CD4-positive, alpha-beta memory T cell (primary cell): ENCODE measurements around the gene DERL3. TPM values are rescaled to one million over a fixed set of nuclear protein-coding genes. Genes with fewer than 3 reads are reported as not detected.
A peak's percentile ranks its signal among the peaks of the same experiment; 100 is the strongest.
"Not testable (repeated sequence)": the region's sequence is repeated elsewhere in the genome, so short reads cannot be mapped to it uniquely, and the experiment has no call there.

Experiments
- CTCF ChIA-PET: fragments of 350-600 bp; sonication (Branson Sonifier 250); formaldehyde crosslinking; loops from one replicate; lab custom pipeline; 2021; ENCODE audit warnings: inconsistent platforms; ENCODE audit not compliant: partially characterized antibody; lab: Charles Lee
- POLR2A ChIA-PET: fragments of 350-600 bp; sonication (Branson Sonifier 250); formaldehyde crosslinking; loops from one replicate; lab custom pipeline; 2021; ENCODE audit not compliant: partially characterized antibody; lab: Charles Lee
- DNase-seq, 5 donors: peaks; one replicate each; pipeline versions ENCODE4 v3.0.0 to v3.0.0-alpha.2; 2020 to 2022; ENCODE audit warnings: mixed read lengths in 1 of 5
- H3K27ac ChIP-seq: one replicate; pipeline ENCODE4 v1.7.0; 2013; ENCODE audit warnings: low read depth, low read length
- H3K27me3 ChIP-seq: 2 replicates; pipeline ENCODE4 v1.7.0; 2013; ENCODE audit warnings: mild to moderate bottlenecking, low read length, moderate library complexity; ENCODE audit not compliant: insufficient read depth
- H3K36me3 ChIP-seq: 2 replicates; pipeline ENCODE4 v1.7.0; 2013; ENCODE audit warnings: mild to moderate bottlenecking, low read length, moderate library complexity; ENCODE audit not compliant: insufficient read depth
- H3K4me1 ChIP-seq: 2 replicates; pipeline ENCODE4 v1.7.0; 2013; ENCODE audit warnings: mild to moderate bottlenecking, low read length, moderate library complexity; ENCODE audit not compliant: insufficient read depth
- H3K4me3 ChIP-seq, 2 donors: one replicate each; pipeline ENCODE4 v1.7.0; 2013; ENCODE audit warnings: low read length in 2 of 2, mild to moderate bottlenecking in 1 of 2
- H3K9me3 ChIP-seq, 2 donors: one replicate each; pipeline ENCODE4 v1.7.0; 2013; ENCODE audit warnings: low read length in 2 of 2, control low read depth in 1 of 2; ENCODE audit not compliant: control insufficient read depth in 1 of 2
- H3K27ac Mint-ChIP-seq, 7 donors: one replicate each; pipeline ENCODE4 v1.8.0; 2020 to 2021; ENCODE audit warnings: mixed read lengths in 7 of 7, mild to moderate bottlenecking in 6 of 7, inconsistent platforms in 3 of 7, moderate library complexity in 3 of 7
- H3K27me3 Mint-ChIP-seq, 2 donors: one replicate each; pipeline ENCODE4 v1.8.0; 2020 to 2021; ENCODE audit warnings: mixed read lengths in 2 of 2
- H3K36me3 Mint-ChIP-seq, 2 donors: one replicate each; pipeline ENCODE4 v1.8.0; 2020 to 2021; ENCODE audit warnings: mixed read lengths in 2 of 2, inconsistent platforms in 1 of 2, mild to moderate bottlenecking in 1 of 2
- H3K4me1 Mint-ChIP-seq, 4 donors: one replicate each; pipeline ENCODE4 v1.8.0; 2020 to 2021; ENCODE audit warnings: mixed read lengths in 4 of 4, mild to moderate bottlenecking in 1 of 4
- H3K4me3 Mint-ChIP-seq, 8 donors: one replicate each; pipeline ENCODE4 v1.8.0; 2020 to 2021; ENCODE audit warnings: mixed read lengths in 8 of 8, mild to moderate bottlenecking in 7 of 8, moderate library complexity in 6 of 8, inconsistent platforms in 3 of 8
- H3K9me3 Mint-ChIP-seq, 8 donors: one replicate each; pipeline ENCODE4 v1.8.0; 2020 to 2021; ENCODE audit warnings: mixed read lengths in 8 of 8, mild to moderate bottlenecking in 5 of 8, inconsistent platforms in 3 of 8, moderate library complexity in 1 of 8
- intact Hi-C: fragments of 100-400 bp; cut with micrococcal nuclease; formaldehyde crosslinking; loops from one replicate; pipeline ENCODE4 v1.15.1; 2023
- polyA plus RNA-seq, 2 donors: library from polyadenylated mRNA; unstranded; fragments of 300-500 nt; fragmentation: Illumina TruSeq; gene quantifications; one replicate each; pipeline ENCODE4 v1.2.3, GENCODE V29; 2021
- total RNA-seq, 2 experiments: library from RNA; stranded (reverse); gene quantifications; one replicate each; pipeline ENCODE4 v1.2.3, GENCODE V29; 2021

Gene DERL3
- total and polyA plus RNA-seq, 4 experiments from 2014 or later, result 0.25 to 2.9 (median 1.7) TPM

GRCh38 chr22:23874871-23875270 lies 36.1 kb upstream of the DERL3 start:
- Histone ChIP-seq H3K27ac (no peak overlapping the region), H3K4me1 (no peaks in the 10 kb centered on the region), H3K4me3 (no peak overlapping the region), H3K27me3 (no peaks in the 10 kb centered on the region), H3K9me3 (no peaks in the 10 kb centered on the region), H3K36me3 (peaks cover 3% of the 10 kb centered on the region)
- H3K4me1 Mint-ChIP-seq, result no peaks in the 10 kb centered on the region
- ChIA-PET CTCF (no interaction called here), POLR2A (no interaction called here)
- intact Hi-C loops, result no loop called here
- no peak overlapping the region for H3K27ac Mint-ChIP-seq
- no peak for DNase-seq
- H3K27me3 Mint-ChIP-seq, result no peaks in the 10 kb centered on the region
- no peak overlapping the region for H3K4me3 Mint-ChIP-seq
- peaks cover 27 to 28% of the 10 kb centered on the region in 2 donors for H3K36me3 Mint-ChIP-seq
- no peaks in the 10 kb centered on the region for H3K9me3 Mint-ChIP-seq

- no peaks in the 10 kb centered on the region for H3K4me1 ChIP-seq
- Mint-ChIP-seq H3K27me3 (no peaks in the 10 kb centered on the region), H3K27ac (no peak overlapping the region), H3K4me1 (no peaks in the 10 kb centered on the region), H3K36me3 (peaks cover 29 to 31% of the 10 kb centered on the region in 2 donors), H3K4me3 (no peak overlapping the region), H3K9me3 (no peaks in the 10 kb centered on the region)
- H3K9me3 ChIP-seq, result no peaks in the 10 kb centered on the region
- no peaks in the 10 kb centered on the region for H3K36me3 ChIP-seq
- intact Hi-C loops, result no loop called here
- POLR2A ChIA-PET, result no interaction called here
- no peak overlapping the region for H3K4me3 ChIP-seq
- DNase-seq, result no peak
- no peak overlapping the region for H3K27ac ChIP-seq
- H3K27me3 ChIP-seq, result no peaks in the 10 kb centered on the region
- CTCF ChIA-PET, result no interaction called here
These were observed 29.8 kb upstream of the DERL3 start for GRCh38 chr22:23868580-23868979.

- peaks cover 22 to 32% of the 10 kb centered on the region in 2 donors for H3K36me3 Mint-ChIP-seq
- H3K27ac Mint-ChIP-seq, H3K27me3 ChIP-seq, H3K36me3 ChIP-seq, H3K4me3 ChIP-seq, H3K9me3 Mint-ChIP-seq, H3K27me3 Mint-ChIP-seq, DNase-seq, H3K4me3 Mint-ChIP-seq, H3K27ac ChIP-seq, H3K4me1 ChIP-seq, H3K9me3 ChIP-seq, intact Hi-C loops, H3K4me1 Mint-ChIP-seq: not testable (repeated sequence)
- CTCF ChIA-PET, result interaction anchor here (0.7 to 1.6 kb wide), 3 partner anchors 13 to 92 kb away, joined by 3 read pairs; no protein-coding TSS in a partner anchor
- POLR2A ChIA-PET, result interaction anchor here (0.6 kb wide), 1 partner anchor 94 kb away, joined by 3 read pairs; no protein-coding TSS in a partner anchor
These were observed 25.8 kb upstream of the DERL3 start for GRCh38 chr22:23864499-23865154.

DNA sequence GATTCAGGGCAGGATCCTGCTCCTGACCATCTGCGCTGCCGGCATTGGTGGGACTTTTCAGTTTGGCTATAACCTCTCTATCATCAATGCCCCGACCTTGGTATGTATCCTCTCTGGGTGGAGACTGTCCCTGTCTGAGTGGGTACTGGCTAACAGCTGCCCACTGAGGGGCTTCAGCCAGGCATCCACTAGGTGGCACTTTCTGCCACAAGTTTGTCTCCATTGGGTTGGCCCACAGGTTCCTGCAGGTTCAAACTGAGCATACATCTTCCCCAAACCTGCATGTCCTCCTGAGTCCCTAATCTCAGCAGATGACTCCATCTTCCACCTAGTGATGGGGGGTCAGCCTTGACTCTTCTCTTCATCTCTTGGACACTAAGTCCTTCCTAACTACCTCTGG lies 23.3 kb upstream of the DERL3 start:
- intact Hi-C loops, result no loop called here
- peaks cover 12% of the 10 kb centered on the region for H3K4me1 ChIP-seq
- no peak overlapping the region for H3K27ac ChIP-seq
- H3K9me3 Mint-ChIP-seq, result no peaks in the 10 kb centered on the region
- CTCF ChIA-PET, result interaction anchor here (1.7 kb wide), 2 partner anchors 11 to 32 kb away, joined by 3 to 8 read pairs; partner anchors contain the start of gene MIF
- peaks cover 11 to 20% (median 16%) of the 10 kb centered on the region in 4 donors for H3K4me1 Mint-ChIP-seq
- H3K4me3 Mint-ChIP-seq, result no peak overlapping the region
- no peaks in the 10 kb centered on the region for H3K27me3 Mint-ChIP-seq
- DNase-seq, result peak in 2 of 5 donors; percentile 26 to 34
- H3K27ac Mint-ChIP-seq, result peak overlapping the region in 1 of 7 donors; percentile 42
- H3K36me3 ChIP-seq, result no peaks in the 10 kb centered on the region
- H3K27me3 ChIP-seq, result no peaks in the 10 kb centered on the region
- H3K36me3 Mint-ChIP-seq, result peaks cover 9 to 16% of the 10 kb centered on the region in 2 donors
- POLR2A ChIA-PET, result no interaction called here
- no peak overlapping the region for H3K4me3 ChIP-seq
- H3K9me3 ChIP-seq, result no peaks in the 10 kb centered on the region

GRCh38 chr22:23860187-23860586 lies 21.4 kb upstream of the DERL3 start:
- H3K4me3 ChIP-seq, H3K36me3 ChIP-seq, intact Hi-C loops, CTCF ChIA-PET, H3K27ac ChIP-seq, POLR2A ChIA-PET, H3K4me3 Mint-ChIP-seq, H3K27ac Mint-ChIP-seq, H3K9me3 ChIP-seq, DNase-seq, H3K27me3 ChIP-seq, H3K27me3 Mint-ChIP-seq, H3K36me3 Mint-ChIP-seq, H3K9me3 Mint-ChIP-seq: not testable (repeated sequence)
- H3K4me1 Mint-ChIP-seq, result peaks cover 14 to 24% (median 19%) of the 10 kb centered on the region in 4 donors
- peaks cover 19% of the 10 kb centered on the region for H3K4me1 ChIP-seq

GRCh38 chr22:23859201-23859600 lies 20.4 kb upstream of the DERL3 start:
- peak overlapping the region in 7 of 8 donors; percentile 92 to 98 (median 95) for H3K4me3 Mint-ChIP-seq
- no peak overlapping the region for H3K27ac ChIP-seq
- peaks cover 19% of the 10 kb centered on the region for H3K4me1 ChIP-seq
- H3K9me3 ChIP-seq, result no peaks in the 10 kb centered on the region
- no peak for DNase-seq
- H3K36me3 ChIP-seq, result no peaks in the 10 kb centered on the region
- H3K4me1 Mint-ChIP-seq, result peaks cover 14 to 24% (median 19%) of the 10 kb centered on the region in 4 donors
- POLR2A ChIA-PET, result interaction anchor here (1.0 to 3.4 kb wide), 4 partner anchors 9 to 163 kb away, joined by 4 to 73 read pairs (median 18); partner anchors contain the start of gene MIF
- no peaks in the 10 kb centered on the region for H3K27me3 ChIP-seq
- intact Hi-C loops, result loop anchor here (5.0 to 10.0 kb wide), 2 partner anchors 33 to 96 kb away; partner anchors contain the start of gene MIF
- H3K36me3 Mint-ChIP-seq, result peaks cover 6 to 8% of the 10 kb centered on the region in 2 donors
- no peaks in the 10 kb centered on the region for H3K9me3 Mint-ChIP-seq
- no peak overlapping the region for H3K4me3 ChIP-seq
- H3K27me3 Mint-ChIP-seq, result no peaks in the 10 kb centered on the region
- CTCF ChIA-PET, result interaction anchor here (1.1 to 3.5 kb wide), 4 partner anchors 10 to 88 kb away, joined by 3 to 32 read pairs (median 18); partner anchors contain the start of gene MIF
- peak overlapping the region in 4 of 7 donors; percentile 8 to 87 (median 72) for H3K27ac Mint-ChIP-seq

GRCh38 chr22:23858484-23858815 lies 19.6 kb upstream of the DERL3 start:
- POLR2A ChIA-PET, result interaction anchor here (0.5 to 3.4 kb wide), 10 partner anchors 9 to 162 kb away, joined by 3 to 73 read pairs (median 8); partner anchors contain the start of genes CABIN1, DERL3, MIF and ZNF70
- Histone ChIP-seq H3K9me3 (no peaks in the 10 kb centered on the region), H3K36me3 (no peaks in the 10 kb centered on the region), H3K27me3 (no peaks in the 10 kb centered on the region), H3K4me3 (peak overlapping the region; percentile 86 to 98), H3K27ac (peak overlapping the region; percentile 76), H3K4me1 (peaks cover 19% of the 10 kb centered on the region)
- Mint-ChIP-seq H3K27me3 (no peaks in the 10 kb centered on the region), H3K27ac (peak overlapping the region; percentile 84 to 94 (median 89)), H3K9me3 (no peaks in the 10 kb centered on the region), H3K36me3 (peaks cover 6 to 8% of the 10 kb centered on the region in 2 donors), H3K4me1 (peaks cover 14 to 24% (median 19%) of the 10 kb centered on the region in 4 donors), H3K4me3 (peak overlapping the region; percentile 92 to 98 (median 95))
- CTCF ChIA-PET, result interaction anchor here (0.9 to 3.5 kb wide), 5 partner anchors 9 to 108 kb away, joined by 3 to 32 read pairs (median 12); partner anchors contain the start of genes MIF and ZNF70
- intact Hi-C loops, result loop anchor here (5.0 to 10.0 kb wide), 2 partner anchors 34 to 96 kb away; partner anchors contain the start of gene MIF
- DNase-seq, result no peak
